ENCODE measurements around the gene PPP4R2. TPM values are rescaled to one million over a fixed set of nuclear protein-coding genes. Genes with fewer than 3 reads are reported as not detected.

PPP4R2 gene
- total and polyA plus RNA-seq, 10 of the 15 experiments (the other 5 are each of a cell fraction or from before 2014, with no cell fraction given) = 16.7 to 83.4 (median 38.9) TPM

GRCh38 chr3:73018790-73019441 lies 22.3 kb downstream of the PPP4R2 start:
- no peak overlapping the region for H2AFZ ChIP-seq (ENCODE audit: control insufficient read depth, low read depth, low read length)
- no TSS peak for BruUV-seq (replicated peaks)
- peaks cover 2 to 10% of the 10 kb centered on the region in 2 experiments; a peak in 2 of 4 replicates for H3K36me3 ChIP-seq (ENCODE audit: control insufficient read depth in 2 of 2, insufficient read depth in 2 of 2, low read length in 1 of 2)
- peaks cover 3% of the 10 kb centered on the region for H3K4me1 ChIP-seq (ENCODE audit: control insufficient read depth, insufficient read depth, low read length)
- FAIRE-seq (no peak), DNase-seq (ENCODE audit: low read depth, low spot score) (no peak), ATAC-seq (no peak)
- peaks cover 92% of the 10 kb centered on the region for H3K79me2 ChIP-seq (ENCODE audit: control insufficient read depth, insufficient read depth, low read length)
- H3K4me2 ChIP-seq (ENCODE audit: control insufficient read depth, insufficient read depth) = no peak overlapping the region
- no peak overlapping the region for H3K27ac ChIP-seq (ENCODE audit: control insufficient read depth, insufficient read depth)
- WGBS (ENCODE audit: insufficient coverage, insufficient replicate concordance, low lambda C conversion rate, missing lambda C conversion rate) = 86% methylated on average over 5 of the region's 5 CpGs
- no peak overlapping the region for H3K9ac ChIP-seq (ENCODE audit: control insufficient read depth, insufficient read depth, low read length)
- ChIA-PET CTCF (interaction anchor here (1.2 kb wide), 1 partner anchor 37 kb away, joined by 4 read pairs; no protein-coding TSS in a partner anchor), SMC1A (ENCODE audit: uncharacterized antibody, unreplicated experiment) (interaction anchor here (0.7 to 1.2 kb wide), 3 partner anchors 22 to 199 kb away, joined by 3 read pairs; partner anchors contain the start of gene PPP4R2), POLR2A (interaction anchor here (0.6 kb wide), 1 partner anchor 117 kb away, joined by 3 read pairs; no protein-coding TSS in a partner anchor), RAD21 (ENCODE audit: unreplicated experiment) (no interaction called here)
- in situ Hi-C loops (cut with MboI) (no loop called here), intact Hi-C loops (cut with micrococcal nuclease; ENCODE audit: unreplicated experiment) (no loop called here)
- H3K4me3 ChIP-seq = no peak overlapping the region
- H3K27me3 ChIP-seq (replicated peaks in 1 of 2; ENCODE audit: control insufficient read depth in 2 of 2, insufficient read depth in 2 of 2, low read length in 1 of 2) = no peaks in the 10 kb centered on the region
- H4K20me1 ChIP-seq (ENCODE audit: control insufficient read depth, insufficient read depth) = peaks cover 4% of the 10 kb centered on the region; the same call in 1 of the 2 replicates
- no peak for TF ChIP-seq HDAC6 (IDR thresholded peaks at IDR 0.05; ENCODE audit: unreplicated experiment)
- TF ChIP-seq ZZZ3 (IDR thresholded peaks at IDR 0.05; ENCODE audit: control insufficient read depth, insufficient read length, low read depth) = no peak
- TF ChIP-seq CBX5 (IDR thresholded peaks at IDR 0.05; ENCODE audit: low read depth) = no peak
- TF ChIP-seq MLLT1 (IDR thresholded peaks at IDR 0.05) = no peak
- no peak for TF ChIP-seq EZH2 (IDR thresholded peaks at IDR 0.05; ENCODE audit: borderline replicate concordance, control insufficient read depth, low read depth, low read length)
- H3K9me3 ChIP-seq (replicated peaks; ENCODE audit: control insufficient read depth, insufficient read depth, low read length) = no peaks in the 10 kb centered on the region; the same call in 2 of the 3 replicates
